HG02884 (cell line): Measurements from ENCODE around the gene CLIC1.

Source experiments
- ATAC-seq: cut with Tn5 transposase; IDR thresholded peaks from one replicate; pipeline ENCODE4 v1.9.1; 2021; ENCODE audit warnings: mild to moderate bottlenecking, moderate library complexity; ENCODE audit not compliant: unreplicated experiment

Gene CLIC1

DNA sequence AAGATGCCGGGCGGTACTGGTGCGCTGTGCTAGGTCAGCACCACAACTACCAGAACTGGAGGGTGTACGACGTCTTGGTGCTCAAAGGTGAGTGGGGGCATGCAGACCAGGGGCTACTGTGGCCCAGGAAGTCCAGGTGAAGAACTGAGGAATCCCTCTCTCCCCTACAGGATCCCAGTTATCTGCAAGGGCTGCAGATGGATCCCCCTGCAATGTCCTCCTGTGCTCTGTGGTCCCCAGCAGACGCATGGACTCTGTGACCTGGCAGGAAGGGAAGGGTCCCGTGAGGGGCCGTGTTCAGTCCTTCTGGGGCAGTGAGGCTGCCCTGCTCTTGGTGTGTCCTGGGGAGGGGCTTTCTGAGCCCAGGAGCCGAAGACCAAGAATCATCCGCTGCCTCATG, 28.6 kb downstream of the CLIC1 start:
- no peak for ATAC-seq

DNA sequence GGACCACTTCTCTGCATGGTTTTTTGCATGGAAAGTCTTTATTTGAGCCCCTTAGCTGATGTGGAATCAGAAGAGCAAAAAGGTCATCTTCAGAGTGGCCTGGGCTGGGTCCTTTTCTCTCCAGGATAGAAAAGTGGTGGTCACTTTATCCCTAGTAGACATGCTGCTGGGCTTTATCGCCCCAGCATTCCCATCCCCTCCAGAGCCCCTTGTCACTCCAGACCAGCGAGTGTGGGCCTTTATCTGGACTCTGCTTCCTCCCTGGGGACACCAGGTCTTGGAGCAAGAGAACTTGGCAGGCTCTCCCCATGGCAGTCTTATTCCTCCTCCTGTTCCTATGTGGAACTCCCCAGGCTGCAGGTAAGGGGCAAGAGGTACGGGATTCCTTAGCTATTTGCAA, 29.7 kb downstream of the CLIC1 start, which contains the start of gene LY6G6F:
TSS of gene LY6G6F (plus strand) at position 268 of the 400 bp plus-strand sequence. CDS start at position 309, 41 bp downstream.
- no peak for ATAC-seq

DNA sequence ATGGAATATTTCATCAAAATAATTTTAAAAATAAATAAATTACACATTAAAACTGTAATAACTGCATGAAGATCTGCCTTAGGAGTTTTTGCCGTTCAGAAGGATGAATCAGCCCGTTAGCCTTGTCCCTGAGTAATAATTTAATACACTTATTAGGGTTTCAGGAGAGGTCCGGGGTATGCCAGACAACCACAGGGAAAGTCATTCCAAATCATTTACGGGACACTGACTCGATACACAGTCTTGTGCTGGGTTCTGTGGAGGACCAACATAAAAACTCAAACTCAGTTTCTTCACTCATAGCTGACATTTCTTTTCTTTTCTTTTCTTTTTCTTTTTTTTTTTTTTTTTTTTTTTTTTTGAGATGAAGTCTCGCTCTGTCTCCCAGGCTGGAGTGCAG, 30.4 kb downstream of the CLIC1 start:
- ATAC-seq, result no peak

DNA sequence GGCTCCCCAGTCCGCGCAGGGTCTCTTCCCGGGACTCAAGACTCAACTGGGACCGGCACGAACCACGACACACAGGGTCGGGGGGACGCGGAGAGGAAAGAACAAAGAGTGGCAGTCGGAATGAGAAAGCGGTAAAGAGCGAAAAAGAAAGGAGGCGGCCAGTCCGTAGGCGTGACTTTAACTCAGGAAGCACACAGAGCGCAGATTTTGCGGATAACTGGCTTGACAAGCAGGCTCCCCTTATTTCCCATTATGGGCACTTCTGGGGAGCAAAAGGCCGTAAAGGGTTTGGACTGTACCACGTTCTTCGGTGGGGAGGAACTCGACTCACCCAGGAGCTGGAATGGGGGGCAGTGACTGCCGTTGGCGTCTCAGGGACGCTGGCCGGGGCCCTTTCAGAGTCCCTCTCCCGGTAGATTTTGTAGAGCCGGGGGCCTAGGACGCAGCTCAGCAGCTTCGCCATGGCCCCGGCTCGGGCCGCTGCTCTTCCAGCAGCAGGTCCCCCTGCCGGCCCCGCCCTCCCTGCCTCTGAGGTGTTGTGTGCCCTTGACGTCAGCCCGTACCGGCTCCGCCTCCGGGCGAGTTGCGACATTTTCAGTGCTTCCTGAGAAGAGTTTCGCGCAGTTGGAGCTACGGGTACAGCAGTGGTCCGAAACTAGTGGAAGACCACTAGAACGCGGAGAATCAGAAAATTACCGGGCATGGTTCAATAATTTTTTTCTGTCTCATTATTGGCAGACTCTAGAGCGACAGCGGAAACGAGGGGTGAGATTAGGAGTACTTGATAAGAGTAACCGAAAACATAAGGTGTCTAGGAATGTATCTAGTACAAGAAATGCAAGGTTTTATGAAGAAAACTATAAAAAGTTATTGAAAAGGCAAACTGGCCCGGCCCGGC, 33.3 kb downstream of the CLIC1 start, which contains the start of gene ABHD16A:
TSS of gene ABHD16A (minus strand) at position 506 of the 898 bp plus-strand sequence. CDS start at position 463, 43 bp downstream.
- peak; percentile 80 for ATAC-seq

DNA sequence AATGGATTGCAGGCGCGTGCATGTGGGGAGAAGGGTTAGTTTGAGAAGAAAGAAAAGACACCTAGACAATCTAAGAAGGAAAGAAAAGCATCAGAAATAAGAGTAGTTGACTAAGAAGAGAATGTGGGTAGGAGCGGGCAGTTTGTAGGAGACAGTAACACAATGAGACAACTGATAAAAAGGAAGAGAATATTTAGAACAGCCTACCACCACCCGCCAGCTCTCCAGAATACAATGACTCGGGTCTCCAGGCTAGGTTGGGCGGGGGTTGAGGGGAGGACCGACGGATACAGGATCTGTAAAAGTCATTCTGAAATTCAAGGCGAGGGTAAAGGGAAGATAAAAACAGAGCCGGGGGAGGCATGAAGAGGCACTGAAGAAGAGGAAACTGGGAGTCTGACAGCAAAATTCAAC, 33.9 kb downstream of the CLIC1 start:
- ATAC-seq, result no peak

DNA sequence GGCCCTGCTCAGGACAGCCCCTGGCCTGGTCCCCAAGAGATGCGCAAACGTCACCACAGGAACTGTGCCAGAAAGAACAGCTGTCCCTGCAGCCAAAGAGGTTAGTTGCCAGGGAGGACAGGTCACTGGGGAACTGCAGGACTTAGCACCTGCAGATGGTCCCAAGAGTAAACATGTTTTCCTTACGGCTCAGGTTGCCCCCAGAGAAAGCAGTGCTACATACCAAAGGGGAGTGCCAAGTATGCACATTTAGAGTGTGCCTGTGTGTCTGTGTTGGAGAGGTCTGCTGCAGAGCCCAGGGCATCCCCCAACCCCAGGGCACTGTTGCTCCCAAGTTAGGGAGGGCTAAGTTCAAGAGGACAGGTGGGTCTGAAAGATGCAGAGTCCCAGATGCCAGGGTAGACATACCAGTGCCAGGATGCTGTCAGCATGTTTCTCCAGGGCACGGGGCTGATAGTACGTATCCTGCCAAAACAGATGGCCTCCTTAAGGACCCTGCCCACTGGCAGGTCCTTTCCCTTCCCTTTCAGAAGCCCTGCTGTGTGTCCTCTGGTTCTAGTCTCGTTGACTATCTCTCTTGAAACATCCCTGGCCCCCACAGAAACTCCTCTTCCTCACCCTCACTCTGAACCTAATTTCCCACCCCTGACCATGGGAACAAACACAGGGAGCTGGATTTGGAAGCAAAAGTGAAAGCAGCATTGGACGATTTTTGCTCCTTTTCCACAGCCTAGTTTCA, 34.5 kb downstream of the CLIC1 start:
- no peak for ATAC-seq

DNA sequence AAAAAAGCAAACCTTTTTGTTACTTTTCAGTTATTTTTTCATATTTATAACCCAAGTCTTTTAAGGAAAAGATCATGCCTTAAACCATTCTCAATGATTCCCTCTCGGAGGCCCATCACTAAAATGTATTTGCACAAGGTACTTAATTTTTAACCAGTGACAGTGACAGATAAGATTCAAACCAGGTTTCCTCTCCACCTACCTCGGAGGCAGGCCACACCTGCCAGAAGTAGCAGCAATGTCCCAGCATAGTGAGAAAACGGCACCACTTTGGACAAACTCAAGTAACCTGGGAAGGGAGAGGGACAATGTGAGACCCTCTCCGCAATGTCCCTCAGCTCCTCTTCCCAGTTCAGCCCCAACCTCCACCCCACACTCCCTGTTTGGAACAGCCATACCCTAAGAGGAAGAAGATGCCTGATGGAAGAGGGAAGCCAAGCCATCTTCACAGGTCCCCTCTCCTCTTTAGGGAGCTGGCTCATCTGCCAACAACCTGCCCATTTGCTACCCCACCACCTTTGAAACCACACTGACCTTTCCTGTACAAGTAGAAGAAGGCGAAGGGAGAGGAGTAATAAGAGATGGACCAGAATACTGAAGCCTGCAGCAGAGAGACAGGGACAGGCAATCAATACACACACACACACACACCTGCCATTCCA, 35.5 kb downstream of the CLIC1 start:
- no peak for ATAC-seq

DNA sequence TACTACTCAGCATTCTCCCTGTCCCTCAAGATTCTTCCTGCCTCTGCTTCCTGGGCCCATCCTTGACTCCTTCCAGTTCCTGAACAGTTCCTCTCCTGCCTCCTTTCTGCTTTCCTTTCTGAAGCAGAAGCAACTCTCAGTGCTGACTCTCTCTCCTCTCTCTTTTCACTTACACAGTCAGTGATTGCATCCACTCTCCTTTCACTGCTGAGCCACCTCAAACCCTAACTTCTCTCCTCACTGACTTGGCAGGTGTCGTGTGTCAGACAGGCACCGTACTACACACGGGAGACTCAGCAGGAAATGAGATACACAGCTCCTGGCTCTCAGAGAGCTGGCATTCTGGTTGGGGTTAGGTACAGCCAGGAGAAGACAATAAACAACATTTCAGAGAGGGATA, 38.8 kb downstream of the CLIC1 start:
- ATAC-seq, result no peak

DNA sequence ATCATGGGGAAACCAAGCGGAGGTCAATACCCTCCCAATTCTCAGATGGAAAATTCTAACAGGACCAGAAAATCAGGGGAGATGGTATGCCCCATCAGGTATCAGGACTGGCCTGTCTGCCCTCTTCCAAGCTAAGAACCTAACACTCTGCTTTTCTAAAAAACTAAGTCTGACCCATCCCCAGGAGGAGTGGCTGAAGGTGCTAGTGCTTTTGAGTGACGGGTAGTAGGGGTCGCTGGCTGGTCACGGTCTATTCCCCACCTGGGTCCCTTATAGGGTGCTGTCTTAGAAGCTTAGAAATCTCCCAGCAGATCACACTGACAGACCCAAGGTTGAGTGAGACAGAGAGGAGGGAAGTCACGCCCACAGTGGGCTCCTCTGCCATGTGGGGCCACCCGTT, 42.8 kb downstream of the CLIC1 start:
- no peak for ATAC-seq

DNA sequence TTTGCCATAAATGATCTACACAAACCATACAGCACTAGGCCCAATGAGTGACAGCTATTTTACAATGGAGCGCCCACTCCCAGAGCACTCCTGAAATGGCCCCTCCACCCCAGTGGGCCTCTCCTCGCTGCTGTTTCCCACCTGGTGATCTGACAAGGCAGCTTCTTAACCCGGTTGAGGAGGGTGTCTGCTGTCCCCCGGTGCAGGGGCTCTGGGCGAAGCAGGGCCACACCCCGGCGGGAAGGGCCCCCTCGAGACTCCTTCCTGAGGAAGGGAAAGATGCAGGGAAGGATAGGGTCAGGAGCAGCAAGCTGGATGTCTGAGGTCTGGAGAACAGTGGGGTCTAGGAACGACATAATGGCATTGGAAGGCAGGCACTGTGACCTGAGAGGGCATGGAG, 43.4 kb downstream of the CLIC1 start:
- no peak for ATAC-seq

DNA sequence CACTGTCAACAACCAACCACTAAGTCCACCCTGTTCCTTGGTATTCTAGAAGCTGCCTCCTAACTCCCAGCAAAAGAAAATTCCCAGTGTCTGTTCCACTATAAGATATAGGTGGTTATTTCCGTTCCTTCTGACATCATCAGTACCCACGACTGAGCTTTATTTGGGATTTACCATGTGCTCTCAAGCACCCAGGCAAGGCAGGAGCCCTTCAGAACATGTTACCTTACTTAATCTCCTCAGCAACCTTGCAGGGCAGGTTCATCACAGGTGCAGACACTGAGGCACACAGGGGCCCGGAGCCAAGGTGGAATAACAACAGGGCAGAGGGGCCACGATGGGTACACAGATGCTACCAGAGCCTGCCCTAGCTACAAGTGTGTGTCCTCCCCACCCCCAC, 44.0 kb downstream of the CLIC1 start:
- ATAC-seq, result no peak

DNA sequence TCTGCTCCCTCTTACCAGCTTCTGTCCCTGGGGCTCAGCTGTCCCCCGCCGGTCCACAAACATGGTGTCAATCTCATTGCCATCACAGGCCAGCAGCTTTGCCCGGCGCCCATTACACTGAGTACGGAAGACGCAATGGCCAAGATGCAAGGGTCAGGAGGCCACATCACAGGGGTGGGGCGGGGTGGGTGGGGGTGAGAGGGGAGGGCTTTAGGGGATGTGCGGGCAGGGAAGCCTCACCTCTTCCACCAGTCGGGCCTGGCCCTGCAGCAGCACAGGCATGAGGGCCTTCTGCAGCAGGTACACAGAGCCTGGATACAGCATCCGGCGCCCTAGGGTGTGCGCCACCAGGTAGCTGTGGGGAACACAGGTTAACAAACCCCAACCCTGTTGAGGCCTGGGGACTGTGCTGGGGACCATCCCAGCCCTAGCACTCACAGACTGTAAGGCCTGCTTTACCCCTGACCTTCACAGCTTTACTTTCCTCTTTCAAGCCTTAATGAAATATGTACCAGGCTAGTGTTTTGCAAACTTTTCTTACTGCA, 44.7 kb downstream of the CLIC1 start:
- ATAC-seq, result no peak

DNA sequence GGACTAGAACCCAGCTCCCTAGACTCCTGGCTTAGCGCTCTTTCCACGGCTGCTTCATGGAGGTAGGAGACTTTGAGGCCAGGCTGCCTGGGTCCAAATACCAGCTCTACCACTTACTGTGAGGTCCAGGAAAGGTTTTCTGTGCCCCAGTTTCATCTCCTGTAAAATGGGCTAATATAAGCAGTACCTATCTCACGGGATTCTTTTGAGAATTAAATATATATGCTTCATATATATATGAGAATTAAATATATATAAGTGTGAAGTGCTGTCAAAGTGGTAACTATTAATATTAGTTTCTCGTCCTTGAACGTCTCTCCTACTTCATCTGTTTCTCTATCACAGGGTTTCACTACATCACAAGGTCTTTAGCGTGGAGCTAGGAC, 45.3 kb downstream of the CLIC1 start:
- no peak for ATAC-seq

DNA sequence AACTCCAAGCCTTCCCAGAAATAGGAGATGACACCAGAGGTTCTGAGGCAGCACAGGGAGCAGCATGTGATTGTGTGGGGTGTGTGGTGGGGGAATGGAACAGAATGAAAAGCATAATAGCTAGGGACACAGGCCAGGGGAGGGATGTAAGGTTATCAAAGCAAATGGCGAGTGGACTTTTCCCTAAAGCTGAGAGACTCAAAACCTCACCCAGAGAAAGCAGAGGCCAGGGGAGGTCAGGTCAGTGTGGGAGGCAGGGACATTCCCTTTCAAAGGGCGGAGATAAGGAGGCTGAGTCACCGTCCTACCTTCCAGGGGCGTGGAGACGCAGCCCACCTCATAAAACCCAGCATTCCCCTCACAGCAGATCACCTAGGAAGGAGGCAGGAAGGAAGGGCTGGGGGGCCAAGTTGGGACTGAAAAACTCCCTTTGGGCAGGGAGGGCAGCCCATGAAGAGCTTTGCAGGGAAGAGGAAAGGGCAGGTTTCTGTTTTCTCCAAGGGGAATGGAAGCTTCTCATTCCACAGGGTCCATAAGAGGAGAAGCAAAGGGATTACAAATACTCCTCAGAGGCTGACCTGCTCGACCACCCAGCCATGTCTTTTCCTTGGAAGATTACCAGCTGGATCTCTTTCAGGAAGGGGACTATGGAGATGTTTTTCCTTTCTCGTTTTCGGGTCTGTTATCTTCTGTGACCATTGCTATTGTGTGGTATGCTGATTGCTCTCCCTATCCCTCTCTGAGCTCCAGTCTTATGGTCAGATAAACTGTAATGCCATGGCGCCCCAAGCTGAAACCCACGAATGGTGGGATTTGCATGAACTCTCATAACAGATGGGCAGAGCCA, 45.9 kb downstream of the CLIC1 start:
- ATAC-seq, result no peak

DNA sequence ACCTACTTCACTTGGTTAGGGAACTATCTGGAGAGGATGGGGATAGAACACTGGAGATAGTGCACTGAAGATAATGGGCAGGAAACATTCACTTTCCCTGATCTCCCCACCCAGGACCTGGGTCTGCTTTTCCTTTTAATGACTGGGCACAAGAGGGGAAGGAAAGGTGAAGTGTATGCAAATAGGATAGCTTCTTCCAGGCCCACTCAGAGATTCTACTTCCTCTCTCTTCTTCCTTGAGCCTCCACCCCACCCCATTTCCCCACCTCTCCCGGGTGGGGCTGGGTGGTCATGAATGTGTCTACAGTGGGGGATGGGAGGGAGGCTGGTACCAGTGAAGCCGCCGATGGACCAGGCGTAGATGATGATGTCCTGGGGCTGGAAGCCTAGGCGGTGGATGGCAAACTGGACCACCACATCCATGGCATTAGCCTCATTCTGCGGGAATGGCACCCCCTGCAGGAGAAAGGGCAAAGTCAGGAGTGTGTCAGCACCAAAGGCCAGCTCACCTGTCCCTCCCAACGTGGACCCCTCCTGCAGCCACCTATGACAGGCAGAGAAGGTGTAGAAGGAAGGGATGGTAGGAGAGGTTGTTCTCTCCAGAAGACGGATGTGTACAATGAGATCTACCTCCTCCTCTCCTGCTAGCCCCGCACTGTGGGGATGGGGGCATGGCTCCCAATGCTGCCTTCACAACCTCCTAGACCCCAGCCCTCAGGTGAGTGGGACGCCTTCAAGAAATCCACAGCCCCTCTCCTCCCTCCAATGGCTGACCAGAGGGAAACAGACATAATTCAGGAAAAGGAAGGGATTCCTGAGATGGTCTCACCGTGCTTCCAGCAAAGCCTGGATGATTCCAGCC, 46.9 kb downstream of the CLIC1 start:
- no peak for ATAC-seq

DNA sequence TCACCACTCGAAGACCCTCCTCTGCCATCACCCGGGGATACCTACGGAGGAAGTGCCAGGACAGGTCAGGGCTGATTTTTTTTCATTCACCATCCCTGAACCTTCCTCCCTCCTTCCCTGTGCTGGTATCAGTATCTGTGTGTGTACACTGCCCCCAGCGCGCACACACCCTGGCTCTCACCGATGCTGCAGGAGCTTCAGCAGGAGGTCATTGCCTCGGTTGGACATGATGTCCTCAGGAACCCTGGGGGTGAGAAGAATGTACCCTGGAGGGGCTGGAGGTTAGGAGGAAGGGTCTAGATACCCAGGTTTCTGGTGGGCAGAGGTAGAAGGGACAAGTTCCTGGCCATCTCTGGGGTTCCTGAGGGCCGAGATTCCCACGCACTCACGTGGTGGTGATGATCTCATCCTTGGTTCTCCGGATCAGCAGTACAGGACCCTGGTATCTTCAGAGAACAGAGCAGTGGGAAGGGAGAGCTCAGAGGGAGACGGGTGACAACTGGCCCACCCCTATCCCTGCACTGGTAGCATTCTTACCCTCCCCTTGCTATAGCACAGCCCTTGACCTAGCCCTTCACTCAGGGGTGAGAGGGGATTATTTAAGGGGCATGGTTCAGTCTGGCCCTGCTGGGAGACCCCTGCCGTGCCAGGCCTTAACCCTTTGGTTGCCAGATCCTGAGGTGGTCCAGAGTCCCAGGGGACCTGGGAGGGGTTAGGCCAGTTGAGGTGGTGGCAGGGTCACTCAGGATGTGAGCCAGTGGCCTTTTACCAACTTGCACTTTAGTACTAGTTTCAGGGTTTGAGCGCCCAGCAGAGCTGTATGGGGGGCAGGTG, 48.3 kb downstream of the CLIC1 start:
- ATAC-seq, result no peak

DNA sequence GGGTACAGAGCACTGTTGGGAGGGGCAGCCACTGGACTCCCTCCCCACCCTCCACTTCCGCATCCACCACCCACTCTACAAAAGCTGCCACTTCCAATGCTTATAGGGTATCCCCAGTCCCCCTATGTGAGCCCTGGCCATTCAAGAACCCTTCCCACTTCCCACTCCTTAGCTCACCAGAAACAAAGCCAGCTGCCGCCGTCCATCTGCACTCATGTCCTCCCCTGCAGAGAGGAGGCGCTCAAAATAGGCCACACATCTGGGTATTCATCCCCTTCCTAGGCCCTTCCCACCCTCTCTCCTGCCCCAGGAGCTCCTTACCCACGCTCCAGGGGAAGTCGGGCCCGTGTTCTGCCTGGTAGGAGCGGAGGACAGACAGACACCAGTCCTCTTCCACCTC, 49.0 kb downstream of the CLIC1 start:
- ATAC-seq, result no peak

DNA sequence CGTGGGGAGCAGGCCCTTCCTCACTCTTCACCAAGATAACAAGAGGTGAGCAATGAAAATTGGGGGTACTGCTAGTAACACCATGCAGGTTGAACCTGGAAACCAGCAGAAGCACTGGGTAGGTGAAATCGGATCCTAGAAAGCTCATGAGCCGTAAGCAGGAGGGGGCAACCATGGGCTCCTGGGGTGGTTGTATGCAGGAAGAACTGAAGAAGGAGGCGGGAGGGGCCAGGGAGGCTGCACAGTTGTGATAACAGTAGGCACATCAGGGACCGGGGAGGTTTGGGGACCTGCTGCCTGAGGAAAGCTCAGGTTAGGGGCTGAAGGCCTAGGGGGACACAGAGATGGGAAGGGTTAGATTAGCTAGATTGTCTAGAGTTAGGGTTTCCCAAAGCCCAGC, 49.8 kb downstream of the CLIC1 start:
- no peak for ATAC-seq
